ENCODE results near the gene APOO.

APOO gene

GRCh38 chrX:23789386-23790154 lies 118.2 kb downstream of the APOO start:
- no peak for FAIRE-seq
- DNase-seq (ENCODE audit: insufficient read length, low spot score), result no peak

GRCh38 chrX:23788946-23789345 lies 118.8 kb downstream of the APOO start:
- no peak for FAIRE-seq
- no peak for DNase-seq (ENCODE audit: insufficient read length, low spot score)

GRCh38 chrX:23788521-23788920 lies 119.2 kb downstream of the APOO start:
- peak; percentile 83 for FAIRE-seq
- peak; percentile 23 for DNase-seq (ENCODE audit: insufficient read length, low spot score)

GRCh38 chrX:23787745-23788118 lies 120.0 kb downstream of the APOO start:
- FAIRE-seq (no peak), DNase-seq (ENCODE audit: insufficient read length, low spot score) (no peak)

GRCh38 chrX:23786268-23786815 lies 121.4 kb downstream of the APOO start:
- no peak for DNase-seq (ENCODE audit: insufficient read length, low spot score)
- FAIRE-seq, result no peak

- DNase-seq (ENCODE audit: insufficient read length, low spot score), result no peak
- no peak for FAIRE-seq
Observed at GRCh38 chrX:23785580-23785979, 122.2 kb downstream of the APOO start.

- DNase-seq (ENCODE audit: insufficient read length, low spot score) (no peak), FAIRE-seq (peak; percentile 11)
Observed at GRCh38 chrX:23784470-23785331, 123.0 kb downstream of the APOO start.

- FAIRE-seq, result peak; percentile 14
- no peak for DNase-seq (ENCODE audit: insufficient read length, low spot score)
Observed at GRCh38 chrX:23783589-23784469, 123.9 kb downstream of the APOO start.
